HCT116 (cell line): Measurements from ENCODE around the gene FILIP1.

Experiments
- EGR1 ChIP-seq: IDR thresholded peaks from 2 replicates; pipeline ENCODE4 v1.6.1; 2012; ENCODE audit warnings: low read depth
- EZH2 ChIP-seq: fragments of 200-600 bp; sonication (generic); IDR thresholded peaks from 2 replicates; pipeline ENCODE4 v1.6.1; 2017; ENCODE audit warnings: antibody characterized with exemption, mixed run types
- POLR2A ChIP-seq: IDR thresholded peaks from 2 replicates; pipeline ENCODE4 v1.7.0; 2011; ENCODE audit warnings: borderline replicate concordance; ENCODE audit not compliant: insufficient read depth, insufficient read length; ENCODE audit errors: extremely low read depth
- RAD21 ChIP-seq: IDR thresholded peaks from 2 replicates; pipeline ENCODE4 v1.6.1; 2012; ENCODE audit warnings: low read depth, mild to moderate bottlenecking
- ZNF274 ChIP-seq: fragments of 200-500 bp; sonication (Bioruptor generic); IDR thresholded peaks from 2 replicates; pipeline ENCODE4 v1.6.1; 2014; ENCODE audit warnings: mild to moderate bottlenecking, low read depth, low read length, inconsistent platforms
- TF ChIP-seq, protein P1 (sequence below), 3 experiments: fragments of 200-600 bp in 1 of 3; sonication (generic) in 1 of 3; IDR thresholded peaks in 2 of 3; conservative IDR thresholded peaks in 1 of 3; 2 replicates each; pipeline ENCODE4 v1.5.1; 2012 to 2017; ENCODE audit warnings: low read depth in 2 of 3, low read length in 2 of 3, antibody characterized with exemption in 1 of 3, borderline replicate concordance in 1 of 3, control low read depth in 1 of 3, mild to moderate bottlenecking in 1 of 3, mixed read lengths in 1 of 3, mixed run types in 1 of 3, moderate library complexity in 1 of 3; ENCODE audit not compliant: insufficient read depth in 1 of 3
- TF ChIP-seq, protein P2 (sequence below): IDR thresholded peaks from 2 replicates; pipeline ENCODE4 v1.6.1; 2012; ENCODE audit warnings: low read depth
- TF ChIP-seq, protein P3 (sequence below): IDR thresholded peaks from 2 replicates; pipeline ENCODE4 v1.6.1; 2012

DNA sequence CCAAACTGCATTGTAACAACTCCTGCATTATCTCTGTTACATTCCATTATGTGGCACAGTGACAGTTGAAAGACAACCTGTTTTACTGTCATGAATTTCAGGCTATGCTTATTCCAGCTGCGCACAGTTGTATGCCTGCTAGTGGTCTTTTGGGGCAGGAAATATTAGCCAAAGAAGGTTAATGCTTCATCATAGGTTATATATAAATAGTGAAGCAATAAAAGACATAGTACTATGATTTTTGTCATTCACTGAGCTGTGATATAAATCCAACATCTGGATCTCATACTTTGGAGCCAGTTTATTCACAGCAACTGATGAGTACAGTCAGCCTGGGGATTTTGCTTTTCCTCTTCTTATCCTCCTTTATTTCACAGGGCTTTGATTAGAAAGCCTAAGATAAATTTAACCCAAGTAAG, 55.6 kb downstream of the FILIP1 start:
- TF ChIP-seq, protein P1, sequence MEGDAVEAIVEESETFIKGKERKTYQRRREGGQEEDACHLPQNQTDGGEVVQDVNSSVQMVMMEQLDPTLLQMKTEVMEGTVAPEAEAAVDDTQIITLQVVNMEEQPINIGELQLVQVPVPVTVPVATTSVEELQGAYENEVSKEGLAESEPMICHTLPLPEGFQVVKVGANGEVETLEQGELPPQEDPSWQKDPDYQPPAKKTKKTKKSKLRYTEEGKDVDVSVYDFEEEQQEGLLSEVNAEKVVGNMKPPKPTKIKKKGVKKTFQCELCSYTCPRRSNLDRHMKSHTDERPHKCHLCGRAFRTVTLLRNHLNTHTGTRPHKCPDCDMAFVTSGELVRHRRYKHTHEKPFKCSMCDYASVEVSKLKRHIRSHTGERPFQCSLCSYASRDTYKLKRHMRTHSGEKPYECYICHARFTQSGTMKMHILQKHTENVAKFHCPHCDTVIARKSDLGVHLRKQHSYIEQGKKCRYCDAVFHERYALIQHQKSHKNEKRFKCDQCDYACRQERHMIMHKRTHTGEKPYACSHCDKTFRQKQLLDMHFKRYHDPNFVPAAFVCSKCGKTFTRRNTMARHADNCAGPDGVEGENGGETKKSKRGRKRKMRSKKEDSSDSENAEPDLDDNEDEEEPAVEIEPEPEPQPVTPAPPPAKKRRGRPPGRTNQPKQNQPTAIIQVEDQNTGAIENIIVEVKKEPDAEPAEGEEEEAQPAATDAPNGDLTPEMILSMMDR (IDR thresholded peaks at IDR 0.05 in 2 of 3, conservative IDR thresholded peaks at IDR 0.05 in 1 of 3; ENCODE audit: borderline replicate concordance in 1 of 3, insufficient read depth in 1 of 3, low read depth in 2 of 3, low read length in 2 of 3) = no peak
- TF ChIP-seq, protein P2, sequence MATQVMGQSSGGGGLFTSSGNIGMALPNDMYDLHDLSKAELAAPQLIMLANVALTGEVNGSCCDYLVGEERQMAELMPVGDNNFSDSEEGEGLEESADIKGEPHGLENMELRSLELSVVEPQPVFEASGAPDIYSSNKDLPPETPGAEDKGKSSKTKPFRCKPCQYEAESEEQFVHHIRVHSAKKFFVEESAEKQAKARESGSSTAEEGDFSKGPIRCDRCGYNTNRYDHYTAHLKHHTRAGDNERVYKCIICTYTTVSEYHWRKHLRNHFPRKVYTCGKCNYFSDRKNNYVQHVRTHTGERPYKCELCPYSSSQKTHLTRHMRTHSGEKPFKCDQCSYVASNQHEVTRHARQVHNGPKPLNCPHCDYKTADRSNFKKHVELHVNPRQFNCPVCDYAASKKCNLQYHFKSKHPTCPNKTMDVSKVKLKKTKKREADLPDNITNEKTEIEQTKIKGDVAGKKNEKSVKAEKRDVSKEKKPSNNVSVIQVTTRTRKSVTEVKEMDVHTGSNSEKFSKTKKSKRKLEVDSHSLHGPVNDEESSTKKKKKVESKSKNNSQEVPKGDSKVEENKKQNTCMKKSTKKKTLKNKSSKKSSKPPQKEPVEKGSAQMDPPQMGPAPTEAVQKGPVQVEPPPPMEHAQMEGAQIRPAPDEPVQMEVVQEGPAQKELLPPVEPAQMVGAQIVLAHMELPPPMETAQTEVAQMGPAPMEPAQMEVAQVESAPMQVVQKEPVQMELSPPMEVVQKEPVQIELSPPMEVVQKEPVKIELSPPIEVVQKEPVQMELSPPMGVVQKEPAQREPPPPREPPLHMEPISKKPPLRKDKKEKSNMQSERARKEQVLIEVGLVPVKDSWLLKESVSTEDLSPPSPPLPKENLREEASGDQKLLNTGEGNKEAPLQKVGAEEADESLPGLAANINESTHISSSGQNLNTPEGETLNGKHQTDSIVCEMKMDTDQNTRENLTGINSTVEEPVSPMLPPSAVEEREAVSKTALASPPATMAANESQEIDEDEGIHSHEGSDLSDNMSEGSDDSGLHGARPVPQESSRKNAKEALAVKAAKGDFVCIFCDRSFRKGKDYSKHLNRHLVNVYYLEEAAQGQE = no peak
- no peak for TF ChIP-seq POLR2A
- TF ChIP-seq EZH2 = no peak
- TF ChIP-seq EGR1 = no peak
- no peak for TF ChIP-seq ZNF274
- no peak for TF ChIP-seq RAD21
- TF ChIP-seq, protein P3, sequence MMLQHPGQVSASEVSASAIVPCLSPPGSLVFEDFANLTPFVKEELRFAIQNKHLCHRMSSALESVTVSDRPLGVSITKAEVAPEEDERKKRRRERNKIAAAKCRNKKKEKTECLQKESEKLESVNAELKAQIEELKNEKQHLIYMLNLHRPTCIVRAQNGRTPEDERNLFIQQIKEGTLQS = no peak
